K562 (cell line): ENCODE results near the gene DYNC1I1.

ENCODE experiments used
- CREB1 ChIP-seq, 2 experiments: sonication (generic) in 1 of 2; formaldehyde crosslinking in 1 of 2; IDR thresholded peaks; 2 replicates each; pipeline versions ENCODE4 v1.6.1 to v1.8.0; 2012 to 2022; ENCODE audit warnings: inconsistent platforms in 1 of 2, mild to moderate bottlenecking in 1 of 2, missing genetic modification reagents in 1 of 2, moderate library complexity in 1 of 2
- FOXM1 ChIP-seq, 2 experiments: fragments of 450-650 bp in 1 of 2; sonication (generic) in 1 of 2; formaldehyde crosslinking in 1 of 2; IDR thresholded peaks; 2 replicates each; pipeline versions ENCODE4 v1.6.1 to v1.9.0; 2017 to 2022; ENCODE audit warnings: low read depth in 2 of 2, mild to moderate bottlenecking in 2 of 2, missing genetic modification reagents in 1 of 2, moderate library complexity in 1 of 2
- NEUROD1 ChIP-seq: fragments of 150-350 bp; IDR thresholded peaks from 2 replicates; pipeline ENCODE4 v1.6.1; 2014; ENCODE audit warnings: borderline replicate concordance, low read length, low read depth; ENCODE audit not compliant: partially characterized antibody
- NR2C2 ChIP-seq, 2 experiments: fragments of 200-800 bp in 1 of 2; sonication (Bioruptor generic) in 1 of 2; sonication (generic) in 1 of 2; formaldehyde crosslinking in 1 of 2; IDR thresholded peaks; 2 replicates each; pipeline versions ENCODE4 v1.6.1 to v1.8.0; 2016 to 2022; ENCODE audit warnings: mild to moderate bottlenecking in 1 of 2, missing compliant biosample characterization in 1 of 2, missing genetic modification characterization in 1 of 2, missing genetic modification reagents in 1 of 2
- SREBF1 ChIP-seq: fragments of 150-350 bp; IDR thresholded peaks from 2 replicates; pipeline ENCODE4 v1.6.1; 2014; ENCODE audit warnings: antibody characterized with exemption, low read depth, low read length, borderline replicate concordance
- TBL1XR1 ChIP-seq, 2 experiments: IDR thresholded peaks; 2 replicates each; pipeline ENCODE4 v1.6.1; 2012; ENCODE audit warnings: improper control_type of control experiment in 2 of 2, low read length in 2 of 2, mild to moderate bottlenecking in 1 of 2
- ZFP36 ChIP-seq: fragments of 150-350 bp; IDR thresholded peaks from 2 replicates; pipeline ENCODE4 v1.6.1; 2018; ENCODE audit warnings: low read length, low read depth; ENCODE audit not compliant: partially characterized antibody
- ZNF253 ChIP-seq: fragments of 250-450 bp; sonication (Bioruptor Pico); conservative IDR thresholded peaks from 2 replicates; pipeline ENCODE4 v1.6.1; 2021; ENCODE audit warnings: mild to moderate bottlenecking
- ZNF583 ChIP-seq: fragments of 250-450 bp; sonication (Bioruptor Pico); IDR thresholded peaks from 2 replicates; pipeline ENCODE4 v1.4.0; 2020
- TF ChIP-seq, protein P1 (sequence below): sonication (generic); formaldehyde crosslinking; IDR thresholded peaks from 2 replicates; pipeline ENCODE4 v1.8.0; 2022; ENCODE audit warnings: mild to moderate bottlenecking, low read depth, missing genetic modification reagents
- TF ChIP-seq, protein P2 (sequence below): sonication (generic); formaldehyde crosslinking; IDR thresholded peaks from 2 replicates; pipeline ENCODE4 v1.8.1; 2023; ENCODE audit warnings: mild to moderate bottlenecking, missing genetic modification reagents
- TF ChIP-seq, protein P3 (sequence below), 3 experiments: IDR thresholded peaks in 2 of 3; conservative IDR thresholded peaks in 1 of 3; 2 replicates each; pipeline ENCODE4 v1.5.1; 2011 to 2012; ENCODE audit warnings: low read length in 3 of 3, mild to moderate bottlenecking in 3 of 3, control low read depth in 2 of 3, improper control_type of control experiment in 1 of 3, inconsistent platforms in 1 of 3, low read depth in 1 of 3, mixed read lengths in 1 of 3, moderate library complexity in 1 of 3; ENCODE audit not compliant: insufficient read depth in 2 of 3

DNA sequence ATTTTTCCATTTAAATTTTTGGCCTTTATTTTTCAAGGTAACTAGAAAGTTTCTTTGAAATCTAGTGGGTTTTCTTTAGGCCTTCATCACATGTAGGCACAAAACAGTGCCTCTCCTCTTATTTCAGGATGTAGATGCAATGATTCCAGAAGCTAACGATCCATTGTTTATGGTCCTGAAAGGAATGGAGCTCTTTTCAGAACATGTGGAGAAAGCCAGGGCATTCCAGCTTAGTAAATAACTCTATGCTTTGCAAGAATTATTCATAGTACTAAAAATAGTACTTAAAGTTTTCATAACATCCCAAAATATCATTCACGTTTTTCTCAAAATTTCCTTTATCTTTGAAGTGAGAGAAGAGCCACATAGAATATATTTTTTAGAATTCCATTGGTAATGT, 91.3 kb downstream of the DYNC1I1 start:
- TF ChIP-seq, protein P1, sequence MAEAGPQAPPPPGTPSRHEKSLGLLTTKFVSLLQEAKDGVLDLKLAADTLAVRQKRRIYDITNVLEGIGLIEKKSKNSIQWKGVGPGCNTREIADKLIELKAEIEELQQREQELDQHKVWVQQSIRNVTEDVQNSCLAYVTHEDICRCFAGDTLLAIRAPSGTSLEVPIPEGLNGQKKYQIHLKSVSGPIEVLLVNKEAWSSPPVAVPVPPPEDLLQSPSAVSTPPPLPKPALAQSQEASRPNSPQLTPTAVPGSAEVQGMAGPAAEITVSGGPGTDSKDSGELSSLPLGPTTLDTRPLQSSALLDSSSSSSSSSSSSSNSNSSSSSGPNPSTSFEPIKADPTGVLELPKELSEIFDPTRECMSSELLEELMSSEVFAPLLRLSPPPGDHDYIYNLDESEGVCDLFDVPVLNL = no peak
- TF ChIP-seq FOXM1 (IDR thresholded peaks at IDR 0.05; ENCODE audit: low read depth) (no peak), FOXM1 (CRISPR knock-in tag; IDR thresholded peaks at IDR 0.05; ENCODE audit: low read depth) (no peak), ZFP36 (no peak), ZNF253 (CRISPR knock-in tag) (no peak), ZNF583 (CRISPR knock-in tag) (no peak), CREB1 (IDR thresholded peaks at IDR 0.05) (no peak), CREB1 (CRISPR knock-in tag; IDR thresholded peaks at IDR 0.05) (no peak), NR2C2 (CRISPR knock-in tag; IDR thresholded peaks at IDR 0.05) (no peak), NR2C2 (tag; IDR thresholded peaks at IDR 0.05) (no peak), TBL1XR1 (IDR thresholded peaks at IDR 0.05; ENCODE audit: low read length in 2 of 2) (no peak), SREBF1 (no peak), NEUROD1 (no peak)
- TF ChIP-seq, protein P2, sequence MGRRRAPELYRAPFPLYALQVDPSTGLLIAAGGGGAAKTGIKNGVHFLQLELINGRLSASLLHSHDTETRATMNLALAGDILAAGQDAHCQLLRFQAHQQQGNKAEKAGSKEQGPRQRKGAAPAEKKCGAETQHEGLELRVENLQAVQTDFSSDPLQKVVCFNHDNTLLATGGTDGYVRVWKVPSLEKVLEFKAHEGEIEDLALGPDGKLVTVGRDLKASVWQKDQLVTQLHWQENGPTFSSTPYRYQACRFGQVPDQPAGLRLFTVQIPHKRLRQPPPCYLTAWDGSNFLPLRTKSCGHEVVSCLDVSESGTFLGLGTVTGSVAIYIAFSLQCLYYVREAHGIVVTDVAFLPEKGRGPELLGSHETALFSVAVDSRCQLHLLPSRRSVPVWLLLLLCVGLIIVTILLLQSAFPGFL = no peak
- TF ChIP-seq, protein P3, sequence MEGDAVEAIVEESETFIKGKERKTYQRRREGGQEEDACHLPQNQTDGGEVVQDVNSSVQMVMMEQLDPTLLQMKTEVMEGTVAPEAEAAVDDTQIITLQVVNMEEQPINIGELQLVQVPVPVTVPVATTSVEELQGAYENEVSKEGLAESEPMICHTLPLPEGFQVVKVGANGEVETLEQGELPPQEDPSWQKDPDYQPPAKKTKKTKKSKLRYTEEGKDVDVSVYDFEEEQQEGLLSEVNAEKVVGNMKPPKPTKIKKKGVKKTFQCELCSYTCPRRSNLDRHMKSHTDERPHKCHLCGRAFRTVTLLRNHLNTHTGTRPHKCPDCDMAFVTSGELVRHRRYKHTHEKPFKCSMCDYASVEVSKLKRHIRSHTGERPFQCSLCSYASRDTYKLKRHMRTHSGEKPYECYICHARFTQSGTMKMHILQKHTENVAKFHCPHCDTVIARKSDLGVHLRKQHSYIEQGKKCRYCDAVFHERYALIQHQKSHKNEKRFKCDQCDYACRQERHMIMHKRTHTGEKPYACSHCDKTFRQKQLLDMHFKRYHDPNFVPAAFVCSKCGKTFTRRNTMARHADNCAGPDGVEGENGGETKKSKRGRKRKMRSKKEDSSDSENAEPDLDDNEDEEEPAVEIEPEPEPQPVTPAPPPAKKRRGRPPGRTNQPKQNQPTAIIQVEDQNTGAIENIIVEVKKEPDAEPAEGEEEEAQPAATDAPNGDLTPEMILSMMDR (IDR thresholded peaks at IDR 0.05 in 2 of 3, conservative IDR thresholded peaks at IDR 0.05 in 1 of 3; ENCODE audit: insufficient read depth in 2 of 3, low read depth in 1 of 3, low read length in 3 of 3) = no peak
